Calu3 (cell line): ENCODE results near the gene NT5M. TPM values are rescaled to one million over a fixed set of nuclear protein-coding genes. Genes with fewer than 3 reads are reported as not detected.

Experiments
- BruUV-seq: library from RNA; stranded (reverse); fragments of 400-500 nt; replicated peaks from 2 replicates; lab custom pipeline; 2021; lab: Mats Ljungman, UMichigan
- CTCF ChIA-PET: fragments of 300-600 bp; sonication (Branson Sonifier 250); formaldehyde crosslinking; loops from one replicate; lab custom pipeline; 2022; ENCODE audit warnings: antibody characterized with exemption; lab: Charles Lee
- DNase-seq: peaks from one replicate; pipeline ENCODE4 v3.0.0; 2022
- H3K27ac Mint-ChIP-seq: one replicate; pipeline ENCODE4 v1.8.0; 2022; ENCODE audit warnings: mixed read lengths; ENCODE audit not compliant: unreplicated experiment
- H3K27me3 Mint-ChIP-seq: one replicate; pipeline ENCODE4 v1.8.0; 2022; ENCODE audit warnings: mixed read lengths; ENCODE audit not compliant: unreplicated experiment
- H3K36me3 Mint-ChIP-seq: one replicate; pipeline ENCODE4 v1.8.0; 2022; ENCODE audit warnings: mild to moderate bottlenecking, moderate library complexity, mixed read lengths; ENCODE audit not compliant: insufficient read depth, unreplicated experiment
- H3K4me1 Mint-ChIP-seq: one replicate; pipeline ENCODE4 v1.8.0; 2022; ENCODE audit warnings: mild to moderate bottlenecking, low read depth, mixed read lengths; ENCODE audit not compliant: unreplicated experiment
- H3K4me3 Mint-ChIP-seq: one replicate; pipeline ENCODE4 v1.8.0; 2022; ENCODE audit warnings: mild to moderate bottlenecking, low read depth, moderate library complexity, mixed read lengths; ENCODE audit not compliant: unreplicated experiment
- H3K9me3 Mint-ChIP-seq: one replicate; pipeline ENCODE4 v1.8.0; 2022; ENCODE audit warnings: low read depth, mixed read lengths; ENCODE audit not compliant: unreplicated experiment
- CTCF ChIP-seq: fragments of 200-600 bp; IDR thresholded peaks from one replicate; pipeline ENCODE4 v1.8.0; 2022; ENCODE audit warnings: antibody characterized with exemption; ENCODE audit not compliant: unreplicated experiment
- intact Hi-C: fragments of 100-400 bp; cut with micrococcal nuclease; formaldehyde crosslinking; loops from one replicate; pipeline ENCODE4 v1.10.0; 2022; ENCODE audit not compliant: unreplicated experiment
- total RNA-seq: library from RNA; stranded (reverse); gene quantifications from 2 replicates; pipeline ENCODE4 v1.2.3, GENCODE V29; 2022

Gene NT5M
- total RNA-seq, 1 experiment from 2014 or later: 1.0 TPM

GRCh38 chr17:17350491-17351355 lies 47.5 kb downstream of the NT5M start:
- H3K27ac Mint-ChIP-seq: no peak overlapping the region
- CTCF ChIA-PET: no interaction called here

GRCh38 chr17:17351356-17351891 lies 48.3 kb downstream of the NT5M start:
- H3K4me1 Mint-ChIP-seq: peaks cover 8% of the 10 kb centered on the region
- H3K4me3 Mint-ChIP-seq: no peak overlapping the region
- BruUV-seq: no TSS peak
- no peak for DNase-seq
- intact Hi-C loops: no loop called here
- H3K36me3 Mint-ChIP-seq: no peaks in the 10 kb centered on the region
- no peak for TF ChIP-seq CTCF
- H3K27me3 Mint-ChIP-seq: no peaks in the 10 kb centered on the region
- H3K27ac Mint-ChIP-seq: no peak overlapping the region
- H3K9me3 Mint-ChIP-seq: no peaks in the 10 kb centered on the region
- CTCF ChIA-PET: no interaction called here

More at GRCh38 chr17:17350491-17351355, 47.5 kb downstream of the NT5M start:
- intact Hi-C loops: no loop called here
- DNase-seq: no peak
- no TSS peak for BruUV-seq
- H3K36me3 Mint-ChIP-seq: no peaks in the 10 kb centered on the region
- H3K4me1 Mint-ChIP-seq: peaks cover 8% of the 10 kb centered on the region
- H3K4me3 Mint-ChIP-seq: no peak overlapping the region
- no peaks in the 10 kb centered on the region for H3K27me3 Mint-ChIP-seq
- H3K9me3 Mint-ChIP-seq: no peaks in the 10 kb centered on the region
- no peak for TF ChIP-seq CTCF

GRCh38 chr17:17351901-17352781 lies 49.0 kb downstream of the NT5M start:
- Mint-ChIP-seq H3K36me3 (no peaks in the 10 kb centered on the region), H3K4me1 (peaks cover 8% of the 10 kb centered on the region), H3K4me3 (peak overlapping the region; percentile 26), H3K9me3 (no peaks in the 10 kb centered on the region), H3K27me3 (peaks cover under 1% of the 10 kb centered on the region), H3K27ac (no peak overlapping the region)
- intact Hi-C loops: no loop called here
- peak; percentile 58 for DNase-seq
- BruUV-seq: no TSS peak
- CTCF ChIA-PET: no interaction called here
- no peak for TF ChIP-seq CTCF

GRCh38 chr17:17352836-17353624 lies 49.9 kb downstream of the NT5M start:
- Mint-ChIP-seq H3K27me3 (peaks cover 10% of the 10 kb centered on the region), H3K4me3 (no peak overlapping the region), H3K9me3 (no peaks in the 10 kb centered on the region), H3K4me1 (peaks cover 8% of the 10 kb centered on the region), H3K36me3 (no peaks in the 10 kb centered on the region), H3K27ac (no peak overlapping the region)
- CTCF ChIA-PET: no interaction called here
- TF ChIP-seq CTCF: no peak
- intact Hi-C loops: no loop called here
- DNase-seq: no peak
- no TSS peak for BruUV-seq
